ENCODE measurements around the gene ARHGEF17. TPM values are rescaled to one million over a fixed set of nuclear protein-coding genes. Genes with fewer than 3 reads are reported as not detected.

ARHGEF17 gene
- total and polyA plus RNA-seq, 2 of the 13 experiments (the other 11 are each of a cell fraction or from before 2014, with no cell fraction given) = 10.7 to 28.8 TPM

DNA sequence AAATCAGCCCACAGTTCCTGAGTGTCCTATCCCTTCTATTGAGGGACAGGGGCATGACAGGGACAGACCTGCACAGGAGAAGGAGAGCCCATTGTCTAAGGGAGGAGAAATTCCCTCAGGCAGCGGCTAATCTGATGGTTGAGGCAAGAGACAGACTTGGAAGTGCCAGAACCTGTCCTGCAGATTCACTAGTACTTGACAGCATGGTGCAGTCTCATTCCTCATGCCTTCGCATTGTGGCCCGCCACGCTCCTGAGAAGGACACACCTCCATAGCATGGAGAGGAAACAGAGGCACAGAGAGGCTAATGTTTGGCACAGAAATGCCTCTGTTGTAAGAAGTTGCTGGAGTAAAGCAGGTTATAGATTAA lies 32.7 kb upstream of the ARHGEF17 start (continued):
- TF ChIP-seq ZNF12 (CRISPR knock-in tag; IDR thresholded peaks at IDR 0.05) (no peak), HHEX (CRISPR knock-in tag; IDR thresholded peaks at IDR 0.05) (no peak), CENPX (CRISPR knock-in tag; IDR thresholded peaks at IDR 0.05) (no peak)

DNA sequence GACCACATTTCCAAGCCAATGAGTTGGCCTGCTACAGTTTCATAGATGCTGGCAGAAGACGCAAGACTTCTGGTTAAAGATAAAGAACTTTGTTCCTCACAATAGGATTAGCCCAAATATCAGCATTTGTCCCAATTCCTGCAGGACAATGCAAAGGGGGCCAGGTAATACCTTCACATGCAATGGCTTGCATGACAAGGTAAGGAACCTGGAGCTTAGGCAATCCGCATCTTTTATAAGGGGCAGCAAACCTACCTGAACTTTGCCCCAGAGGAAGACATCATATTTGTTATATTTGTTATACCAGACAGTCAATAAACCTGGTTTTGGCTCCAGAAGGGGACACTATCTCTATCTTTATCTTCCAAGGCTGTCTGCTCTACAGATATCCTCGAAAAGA lies 30.6 kb upstream of the ARHGEF17 start:
- ATAC-seq (no peak), FAIRE-seq (no peak), DNase-seq (ENCODE audit: low spot score) (no peak)
- Histone ChIP-seq H3K9ac (ENCODE audit: insufficient read depth, low read depth, low read length) (no peak overlapping the region), H3K27ac (ENCODE audit: extremely low read length, insufficient read depth, low read length) (no peak overlapping the region), H2AFZ (ENCODE audit: low read length) (no peak overlapping the region), H3K79me2 (ENCODE audit: insufficient read depth, low read length) (no peaks in the 10 kb centered on the region), H3K4me1 (ENCODE audit: insufficient read depth, low read length) (peaks cover 18% of the 10 kb centered on the region), H3K4me3 (replicated peaks in 1 of 3; ENCODE audit: insufficient read depth in 1 of 3, low read depth in 2 of 3, low read length in 3 of 3) (no peak overlapping the region), H3K36me3 (replicated peaks in 1 of 2; ENCODE audit: control insufficient read depth in 1 of 2, insufficient read depth in 2 of 2, low read length in 2 of 2) (no peaks in the 10 kb centered on the region), H3K9me3 (ENCODE audit: low read length) (no peaks in the 10 kb centered on the region), H3K4me2 (ENCODE audit: low read depth, low read length) (no peak overlapping the region), H3K27me3 (ENCODE audit: control insufficient read depth in 1 of 2, insufficient read depth in 2 of 2, low read length in 2 of 2) (peaks cover 0 to 2% of the 10 kb centered on the region in 2 experiments; a peak in 2 of 5 replicates), H4K20me1 (ENCODE audit: insufficient read depth, low read length) (no peaks in the 10 kb centered on the region)
- BruUV-seq (replicated peaks) = no TSS peak
- ChIA-PET POLR2A (no interaction called here), CTCF (ENCODE audit: low intra/inter-chr PET ratio, low total read pairs) (no interaction called here)
- intact Hi-C loops (cut with micrococcal nuclease; ENCODE audit: unreplicated experiment) (no loop called here), in situ Hi-C loops (cut with HindIII; ENCODE audit: extremely low pct_ligation_motif_present, low pct_unique_long_range_greater_than_20kb) (no loop called here)
- WGBS (ENCODE audit: low lambda C conversion rate) = 79% methylated on average over 2 of the region's 3 CpGs
- TF ChIP-seq ZBTB21 (CRISPR knock-in tag; IDR thresholded peaks at IDR 0.05) (no peak), RAD51 (IDR thresholded peaks at IDR 0.05; ENCODE audit: borderline replicate concordance) (no peak), ZNF143 (CRISPR knock-in tag; IDR thresholded peaks at IDR 0.05) (no peak), MXI1 (IDR thresholded peaks at IDR 0.05; ENCODE audit: borderline replicate concordance, low read depth, low read length) (no peak), HNRNPH1 (optimal IDR thresholded peaks at IDR 0.05; ENCODE audit: low read depth, low read length) (no peak), MEIS1 (CRISPR knock-in tag; IDR thresholded peaks at IDR 0.05; ENCODE audit: borderline replicate concordance) (no peak), KLF13 (CRISPR knock-in tag; IDR thresholded peaks at IDR 0.05) (no peak), ZFP82 (CRISPR knock-in tag; IDR thresholded peaks at IDR 0.05; ENCODE audit: borderline replicate concordance) (no peak), PHB2 (IDR thresholded peaks at IDR 0.05; ENCODE audit: partially characterized antibody) (no peak), XBP1 (CRISPR knock-in tag; IDR thresholded peaks at IDR 0.05) (no peak), ZNF589 (CRISPR knock-in tag; conservative IDR thresholded peaks at IDR 0.05) (no peak), ZNF775 (CRISPR knock-in tag; IDR thresholded peaks at IDR 0.05; ENCODE audit: borderline replicate concordance) (no peak), NFE2L2 (IDR thresholded peaks at IDR 0.05; ENCODE audit: low read length) (no peak)

All from HepG2 (cell line).